Measurements from ENCODE around the gene MUTYH. TPM values are rescaled to one million over a fixed set of nuclear protein-coding genes. Genes with fewer than 3 reads are reported as not detected.

Gene MUTYH
- total RNA-seq, 4 donors from 2014 or later, result 28.7 to 78.2 (median 49.0) TPM

GRCh38 chr1:45353685-45354084 is 13.4 kb upstream of the MUTYH start:
- Histone ChIP-seq H3K27me3 (no peaks in the 10 kb centered on the region), H3K27ac (no peak overlapping the region), H3K36me3 (no peaks in the 10 kb centered on the region), H3K4me1 (peaks cover 0 to 6% (median 0%) of the 10 kb centered on the region in 4 donors), H3K9me3 (no peaks in the 10 kb centered on the region), H3K4me3 (no peak overlapping the region)
- DNase-seq, result no peak
- intact Hi-C loops (cut with DNase I; ENCODE audit: low total_unique reads), result loop anchor here (5.0 kb wide), 1 partner anchor 139 kb away; the partner anchor contains the start of gene TESK2
- in situ Hi-C loops (cut with MboI; ENCODE audit: low pct_ligation_motif_present in 1 of 4, low pct_unique_long_range_greater_than_20kb in 1 of 4, low sequenced_read_pairs in 3 of 4), result loop anchor here in 1 of 4 donors (10.0 kb wide), 1 partner anchor 141 kb away; the partner anchor contains the start of gene TESK2
- TF ChIP-seq EP300 (IDR thresholded peaks at IDR 0.05; ENCODE audit: low read depth), result no peak
- TF ChIP-seq POLR2AphosphoS5 (IDR thresholded peaks at IDR 0.05), result no peak
- TF ChIP-seq, protein P1, sequence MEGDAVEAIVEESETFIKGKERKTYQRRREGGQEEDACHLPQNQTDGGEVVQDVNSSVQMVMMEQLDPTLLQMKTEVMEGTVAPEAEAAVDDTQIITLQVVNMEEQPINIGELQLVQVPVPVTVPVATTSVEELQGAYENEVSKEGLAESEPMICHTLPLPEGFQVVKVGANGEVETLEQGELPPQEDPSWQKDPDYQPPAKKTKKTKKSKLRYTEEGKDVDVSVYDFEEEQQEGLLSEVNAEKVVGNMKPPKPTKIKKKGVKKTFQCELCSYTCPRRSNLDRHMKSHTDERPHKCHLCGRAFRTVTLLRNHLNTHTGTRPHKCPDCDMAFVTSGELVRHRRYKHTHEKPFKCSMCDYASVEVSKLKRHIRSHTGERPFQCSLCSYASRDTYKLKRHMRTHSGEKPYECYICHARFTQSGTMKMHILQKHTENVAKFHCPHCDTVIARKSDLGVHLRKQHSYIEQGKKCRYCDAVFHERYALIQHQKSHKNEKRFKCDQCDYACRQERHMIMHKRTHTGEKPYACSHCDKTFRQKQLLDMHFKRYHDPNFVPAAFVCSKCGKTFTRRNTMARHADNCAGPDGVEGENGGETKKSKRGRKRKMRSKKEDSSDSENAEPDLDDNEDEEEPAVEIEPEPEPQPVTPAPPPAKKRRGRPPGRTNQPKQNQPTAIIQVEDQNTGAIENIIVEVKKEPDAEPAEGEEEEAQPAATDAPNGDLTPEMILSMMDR (IDR thresholded peaks at IDR 0.05), result no peak
- no peak for TF ChIP-seq POLR2A (IDR thresholded peaks at IDR 0.05)
- WGBS, 2 donors (ENCODE audit: low coverage in 1 of 2), result 86 to 94% methylated on average over 2 of the region's 2 CpGs

GRCh38 chr1:45351508-45351907 is 11.3 kb upstream of the MUTYH start:
- 85 to 89% methylated on average over 4 to 5 of the region's 5 CpGs for WGBS, 2 donors (ENCODE audit: low coverage in 1 of 2)
- peaks cover 0 to 15% (median 5%) of the 10 kb centered on the region in 4 donors for H3K4me1 ChIP-seq
- DNase-seq, result no peak
- in situ Hi-C loops (cut with MboI; ENCODE audit: low pct_ligation_motif_present in 1 of 4, low pct_unique_long_range_greater_than_20kb in 1 of 4, low sequenced_read_pairs in 3 of 4) (loop anchor here in 1 of 4 donors (10.0 kb wide), 1 partner anchor 143 kb away; the partner anchor contains the start of gene TESK2), intact Hi-C loops (cut with DNase I; ENCODE audit: low total_unique reads) (loop anchor here (5.0 kb wide), 1 partner anchor 141 kb away; the partner anchor contains the start of gene TESK2)
- H3K9me3 ChIP-seq, result no peaks in the 10 kb centered on the region
- no peak overlapping the region for H3K27ac ChIP-seq
- H3K27me3 ChIP-seq, result no peaks in the 10 kb centered on the region
- no peaks in the 10 kb centered on the region for H3K36me3 ChIP-seq
- TF ChIP-seq, protein P1 (IDR thresholded peaks at IDR 0.05), result no peak
- TF ChIP-seq POLR2AphosphoS5 (IDR thresholded peaks at IDR 0.05) (no peak), POLR2A (IDR thresholded peaks at IDR 0.05) (no peak), EP300 (IDR thresholded peaks at IDR 0.05; ENCODE audit: low read depth) (no peak)
- no peak overlapping the region for H3K4me3 ChIP-seq

- no peaks in the 10 kb centered on the region for H3K9me3 ChIP-seq
- H3K4me1 ChIP-seq, result peaks cover 0 to 13% (median 5%) of the 10 kb centered on the region in 4 donors
- peak overlapping the region in 3 of 4 donors; percentile 17 to 71 (median 50) for H3K27ac ChIP-seq
- DNase-seq, result no peak
- in situ Hi-C loops (cut with MboI; ENCODE audit: low pct_ligation_motif_present in 1 of 4, low pct_unique_long_range_greater_than_20kb in 1 of 4, low sequenced_read_pairs in 3 of 4), result loop anchor here in 1 of 4 donors (10.0 kb wide), 1 partner anchor 226 kb away; no protein-coding TSS in a partner anchor
- H3K36me3 ChIP-seq, result peaks cover 0 to 2% (median under 1%) of the 10 kb centered on the region in 4 donors
- H3K4me3 ChIP-seq, result no peak overlapping the region
- WGBS, 2 donors (ENCODE audit: low coverage in 1 of 2), result 84% methylated on average over 3 of the region's 3 CpGs; no CpG with 5 or more reads in 1 of the 2 donors
- intact Hi-C loops (cut with DNase I; ENCODE audit: low total_unique reads), result no loop called here
- TF ChIP-seq POLR2A (IDR thresholded peaks at IDR 0.05), result no peak
- TF ChIP-seq, protein P1 (IDR thresholded peaks at IDR 0.05), result no peak
- no peak for TF ChIP-seq EP300 (IDR thresholded peaks at IDR 0.05; ENCODE audit: low read depth)
- no peak for TF ChIP-seq POLR2AphosphoS5 (IDR thresholded peaks at IDR 0.05)
- no peaks in the 10 kb centered on the region for H3K27me3 ChIP-seq
Observed at GRCh38 chr1:45348966-45349677, 8.9 kb upstream of the MUTYH start.

GRCh38 chr1:45348609-45348965 is 8.3 kb upstream of the MUTYH start:
- intact Hi-C loops (cut with DNase I; ENCODE audit: low total_unique reads) (no loop called here), in situ Hi-C loops (cut with MboI; ENCODE audit: low pct_ligation_motif_present in 1 of 4, low pct_unique_long_range_greater_than_20kb in 1 of 4, low sequenced_read_pairs in 3 of 4) (loop anchor here in 1 of 4 donors (10.0 kb wide), 1 partner anchor 226 kb away; no protein-coding TSS in a partner anchor)
- no peak for DNase-seq
- 50% methylated on average over 1 of the region's 1 CpG; no CpG with 5 or more reads in 1 of the 2 donors for WGBS, 2 donors (ENCODE audit: low coverage in 1 of 2)
- Histone ChIP-seq H3K27ac (peak overlapping the region in 3 of 4 donors; percentile 17 to 71 (median 50)), H3K9me3 (no peaks in the 10 kb centered on the region), H3K4me3 (no peak overlapping the region), H3K27me3 (no peaks in the 10 kb centered on the region), H3K36me3 (peaks cover 0 to 7% (median 3%) of the 10 kb centered on the region in 4 donors), H3K4me1 (peaks cover 0 to 13% (median 5%) of the 10 kb centered on the region in 4 donors)
- TF ChIP-seq, protein P1 (IDR thresholded peaks at IDR 0.05), result no peak

Data from transverse colon (tissue), 4 donors.